Measurements from ENCODE around the gene TNK2.
A peak's percentile ranks its signal among the peaks of the same experiment; 100 is the strongest.
"Not testable (repeated sequence)": the region's sequence is repeated elsewhere in the genome, so short reads cannot be mapped to it uniquely, and the experiment has no call there.

Gene TNK2

GRCh38 chr3:195907934-195908693, at the start of gene TNK2:
TSS of gene TNK2 (minus strand) at chr3:195908551. CDS start at chr3:195888588, 19,963 bp downstream.
- peak; percentile 47 for TF ChIP-seq GATA1 (IDR thresholded peaks at IDR 0.05; ENCODE audit: low read depth, low read length)
- peak; percentile 79 for TF ChIP-seq POLR2A (IDR thresholded peaks at IDR 0.05; ENCODE audit: low read length)
- peak; percentile 92 to 93 for DNase-seq

GRCh38 chr3:195956577-195956976, 48.2 kb upstream of the TNK2 start:
- no peak for DNase-seq
- TF ChIP-seq POLR2A (IDR thresholded peaks at IDR 0.05; ENCODE audit: low read length) (no peak), GATA1 (IDR thresholded peaks at IDR 0.05; ENCODE audit: low read depth, low read length) (no peak)

- not testable (repeated sequence) for DNase-seq
Observed at GRCh38 chr3:195955416-195955841, 47.1 kb upstream of the TNK2 start.

- peak; percentile 38 for TF ChIP-seq POLR2A (IDR thresholded peaks at IDR 0.05; ENCODE audit: low read length)
- not testable (repeated sequence) for DNase-seq
Observed at GRCh38 chr3:195954752-195955119, 46.4 kb upstream of the TNK2 start.

- DNase-seq, result not testable (repeated sequence)
- TF ChIP-seq POLR2A (IDR thresholded peaks at IDR 0.05; ENCODE audit: low read length), result peak; percentile 51
Observed at GRCh38 chr3:195954052-195954751, 45.9 kb upstream of the TNK2 start.

- DNase-seq, result not testable (repeated sequence)
Observed at GRCh38 chr3:195952590-195952989, 44.2 kb upstream of the TNK2 start.

- not testable (repeated sequence) for DNase-seq
Observed at GRCh38 chr3:195951443-195952177, 43.3 kb upstream of the TNK2 start.

- not testable (repeated sequence) for DNase-seq
Observed at GRCh38 chr3:195950731-195951130, 42.4 kb upstream of the TNK2 start.

- not testable (repeated sequence) for DNase-seq
Observed at GRCh38 chr3:195950164-195950563, 41.8 kb upstream of the TNK2 start.

- DNase-seq, result not testable (repeated sequence)
Observed at GRCh38 chr3:195946910-195947699, 38.8 kb upstream of the TNK2 start.

GRCh38 chr3:195941265-195941815, 33.0 kb upstream of the TNK2 start:
- DNase-seq, result not testable (repeated sequence)

- not testable (repeated sequence) for DNase-seq
Observed at GRCh38 chr3:195940806-195941205, 32.5 kb upstream of the TNK2 start.

GRCh38 chr3:195939526-195940470, 31.4 kb upstream of the TNK2 start:
- DNase-seq, result not testable (repeated sequence)

GRCh38 chr3:195933044-195933430, 24.7 kb upstream of the TNK2 start:
- DNase-seq, result not testable (repeated sequence)
